HepG2 (cell line): ENCODE measurements around the gene ZBTB26. TPM values are rescaled to one million over a fixed set of nuclear protein-coding genes. Genes with fewer than 3 reads are reported as not detected.

ENCODE experiments used
- ATAC-seq: fragments of 200-7000 bp; cut with Tn5 transposase; 3 replicates; pipeline ENCODE4 v1.9.1; 2020; ENCODE audit warnings: mild to moderate bottlenecking, moderate library complexity
- BruUV-seq: library from RNA; stranded (reverse); fragments of 400-500 nt; replicated peaks from 2 replicates; lab custom pipeline; 2021; lab: Mats Ljungman, UMichigan
- CTCF ChIA-PET: fragments of 300-600 bp; formaldehyde crosslinking; extraction: SDS; loops from one replicate; lab custom pipeline; 2021; ENCODE audit warnings: low total read pairs, inconsistent platforms, low intra/inter-chr PET ratio; lab: Yijun Ruan, JAX
- POLR2A ChIA-PET: fragments of 350-600 bp; sonication (Branson Sonifier 250); formaldehyde crosslinking; loops from one replicate; lab custom pipeline; 2020; ENCODE audit warnings: antibody characterized with exemption, inconsistent platforms; lab: Yijun Ruan, JAX
- DNase-seq: peaks from one replicate; pipeline ENCODE4 v3.0.0-alpha.2; 2015; ENCODE audit warnings: low spot score
- FAIRE-seq: peaks from 3 replicates; lab custom pipeline; 2011; peaks lifted over from hg19 to GRCh38; lab: Jason Lieb, UNC
- H2AFZ ChIP-seq: one replicate; pipeline ENCODE4 v1.6.1; 2011; ENCODE audit warnings: low read length, inconsistent platforms
- H3K27ac ChIP-seq: fragments of 300-600 bp; 3 replicates; pipeline ENCODE4 v1.8.0; 2011; ENCODE audit warnings: mixed run types, mild to moderate bottlenecking, mixed read lengths, low read length, inconsistent platforms; ENCODE audit not compliant: insufficient read depth; ENCODE audit errors: extremely low read length
- H3K27me3 ChIP-seq, 2 experiments: fragments of 200-600 bp in 1 of 2; 2 replicates in 1 of 2; 3 replicates in 1 of 2; pipeline versions ENCODE4 v1.6.0 to v1.8.0; 2011; ENCODE audit warnings: low read length in 2 of 2, mild to moderate bottlenecking in 2 of 2, moderate library complexity in 2 of 2, inconsistent platforms in 1 of 2; ENCODE audit not compliant: insufficient read depth in 2 of 2, control insufficient read depth in 1 of 2
- H3K36me3 ChIP-seq, 2 experiments: fragments of 200-600 bp in 1 of 2; replicated peaks in 1 of 2; 2 replicates in 1 of 2; 3 replicates in 1 of 2; pipeline versions ENCODE4 v1.5.1 to v1.8.0; 2011; ENCODE audit warnings: low read length in 2 of 2, inconsistent platforms in 1 of 2; ENCODE audit not compliant: insufficient read depth in 2 of 2, control insufficient read depth in 1 of 2
- H3K4me1 ChIP-seq: 2 replicates; pipeline ENCODE4 v1.5.1; 2012; ENCODE audit warnings: low read length, inconsistent platforms; ENCODE audit not compliant: insufficient read depth
- H3K4me2 ChIP-seq: 2 replicates; pipeline ENCODE4 v1.6.0; 2011; ENCODE audit warnings: low read depth, low read length, inconsistent platforms
- H3K4me3 ChIP-seq, 3 experiments: fragments of 200-600 bp in 1 of 3; sonication (generic), shearing (Covaris generic) in 1 of 3; replicated peaks in 1 of 3; 2 replicates each; pipeline ENCODE4 v1.5.1; 2011 to 2016; ENCODE audit warnings: low read length in 3 of 3, inconsistent platforms in 2 of 3, low read depth in 2 of 3, mild to moderate bottlenecking in 2 of 3, control low read depth in 1 of 3, mixed read lengths in 1 of 3; ENCODE audit not compliant: insufficient read depth in 1 of 3
- H3K79me2 ChIP-seq: one replicate; pipeline ENCODE4 v1.6.1; 2011; ENCODE audit warnings: low read length, inconsistent platforms; ENCODE audit not compliant: insufficient read depth
- H3K9ac ChIP-seq: 2 replicates; pipeline ENCODE4 v1.6.0; 2011; ENCODE audit warnings: mild to moderate bottlenecking, low read depth, low read length, inconsistent platforms; ENCODE audit not compliant: insufficient read depth
- H3K9me3 ChIP-seq: 2 replicates; pipeline ENCODE4 v1.5.1; 2012; ENCODE audit warnings: mild to moderate bottlenecking, low read length
- H4K20me1 ChIP-seq: 2 replicates; pipeline ENCODE4 v1.6.0; 2011; ENCODE audit warnings: inconsistent platforms, mild to moderate bottlenecking, low read length, moderate library complexity; ENCODE audit not compliant: insufficient read depth
- KDM4B ChIP-seq: sonication (generic); formaldehyde crosslinking; IDR thresholded peaks from 2 replicates; pipeline ENCODE4 v1.4.0; 2020; ENCODE audit warnings: missing genetic modification reagents
- NFYC ChIP-seq: IDR thresholded peaks from 2 replicates; pipeline ENCODE4 v1.6.1; 2016; ENCODE audit warnings: missing genetic modification reagents, missing compliant biosample characterization
- TMF1 ChIP-seq: sonication (generic); formaldehyde crosslinking; IDR thresholded peaks from 2 replicates; pipeline ENCODE4 v1.8.1; 2022; ENCODE audit warnings: low read depth, missing genetic modification reagents
- WGBS: methylation state at CpG from one replicate; pipeline ENCODE4 v1.1.6; 2017; ENCODE audit warnings: low lambda C conversion rate; 5-methylcytosine and 5-hydroxymethylcytosine counted together
- in situ Hi-C: cut with HindIII; loops from 2 replicates; pipeline ENCODE4 v1.10.0; 2017; ENCODE audit warnings: low pct_unique_long_range_greater_than_20kb; ENCODE audit not compliant: extremely low pct_ligation_motif_present
- intact Hi-C: fragments of 100-400 bp; cut with micrococcal nuclease; formaldehyde crosslinking; loops from one replicate; pipeline ENCODE4 v1.10.0; 2022; ENCODE audit not compliant: unreplicated experiment
- polyA plus RNA-seq, 8 experiments: library from polyadenylated mRNA; depleted of rRNA in 3 of 8; stranded (reverse) in 7 of 8; unstranded in 1 of 8; fragments of >200 nt; fragmentation: Illumina TruSeq in 4 of 8; extraction: Trizol in 4 of 8; gene quantifications; 2 replicates each; pipeline versions ENCODE4 v1.2.1 to v1.2.3, GENCODE V29; 2011 to 2016; ENCODE audit warnings: low read depth in 4 of 8, missing spikeins in 1 of 8, mixed read lengths in 1 of 8; ENCODE audit not compliant: insufficient read depth in 1 of 8
- total RNA-seq, 5 experiments: library from RNA; depleted of rRNA; stranded (reverse); fragments of >200 nt; fragmentation: Illumina TruSeq; extraction: Trizol; gene quantifications; 2 replicates each; pipeline ENCODE4 v1.2.3, GENCODE V29; 2016; ENCODE audit warnings: low read depth in 1 of 5
- TF ChIP-seq, protein P1 (sequence below): sonication (generic); formaldehyde crosslinking; IDR thresholded peaks from 2 replicates; pipeline ENCODE4 v1.8.1; 2023; ENCODE audit warnings: mild to moderate bottlenecking, inconsistent platforms, moderate library complexity, missing genetic modification reagents, borderline replicate concordance
- TF ChIP-seq, protein P2 (sequence below): sonication (generic); formaldehyde crosslinking; IDR thresholded peaks from 2 replicates; pipeline ENCODE4 v1.4.0; 2020; ENCODE audit warnings: missing genetic modification reagents; ENCODE audit errors: not compliant biosample characterization
- TF ChIP-seq, protein P3 (sequence below): IDR thresholded peaks from 2 replicates; pipeline ENCODE4 v1.6.1; 2016; ENCODE audit warnings: missing biosample characterization, missing genetic modification reagents, low read depth
- TF ChIP-seq, protein P4 (sequence below): sonication (generic); formaldehyde crosslinking; IDR thresholded peaks from 2 replicates; pipeline ENCODE4 v1.4.0; 2020; ENCODE audit warnings: mild to moderate bottlenecking, missing genetic modification reagents

Gene ZBTB26
- total and polyA plus RNA-seq, 2 of the 13 experiments (the other 11 are each of a cell fraction or from before 2014, with no cell fraction given) = 4.5 to 8.6 TPM

DNA sequence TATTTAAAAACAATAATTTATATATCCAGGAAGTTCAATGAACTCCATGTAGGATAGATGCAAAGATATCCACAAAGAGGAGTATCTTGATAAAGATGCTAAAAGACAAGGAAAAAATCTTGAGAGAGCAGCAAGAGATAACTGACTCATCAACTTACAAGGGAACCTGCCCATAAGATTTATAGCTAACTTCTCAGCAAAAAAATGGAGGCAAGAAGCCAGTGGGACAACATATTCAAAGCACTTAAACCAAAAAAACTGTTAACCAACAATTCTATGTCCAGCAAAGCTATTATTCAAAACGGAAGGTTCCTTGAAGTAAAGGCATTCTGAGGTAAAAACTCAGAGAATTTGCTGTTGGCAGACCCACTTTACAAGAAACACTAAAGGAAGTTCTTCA is 29.8 kb upstream of the ZBTB26 start:
- Histone ChIP-seq H3K27me3 (no peaks in the 10 kb centered on the region), H2AFZ (no peak overlapping the region), H4K20me1 (no peaks in the 10 kb centered on the region), H3K4me3 (no peak overlapping the region), H3K9ac (no peak overlapping the region), H3K79me2 (peaks cover 10% of the 10 kb centered on the region), H3K9me3 (no peaks in the 10 kb centered on the region), H3K4me2 (no peak overlapping the region), H3K36me3 (peaks cover 3 to 16% of the 10 kb centered on the region in 2 experiments; a peak in 2 of 5 replicates), H3K4me1 (no peaks in the 10 kb centered on the region), H3K27ac (no peak overlapping the region)
- FAIRE-seq = no peak
- TF ChIP-seq TMF1 (CRISPR knock-in tag) (no peak), KDM4B (CRISPR knock-in tag) (no peak), NFYC (CRISPR knock-in tag) (no peak)
- TF ChIP-seq, protein P1, sequence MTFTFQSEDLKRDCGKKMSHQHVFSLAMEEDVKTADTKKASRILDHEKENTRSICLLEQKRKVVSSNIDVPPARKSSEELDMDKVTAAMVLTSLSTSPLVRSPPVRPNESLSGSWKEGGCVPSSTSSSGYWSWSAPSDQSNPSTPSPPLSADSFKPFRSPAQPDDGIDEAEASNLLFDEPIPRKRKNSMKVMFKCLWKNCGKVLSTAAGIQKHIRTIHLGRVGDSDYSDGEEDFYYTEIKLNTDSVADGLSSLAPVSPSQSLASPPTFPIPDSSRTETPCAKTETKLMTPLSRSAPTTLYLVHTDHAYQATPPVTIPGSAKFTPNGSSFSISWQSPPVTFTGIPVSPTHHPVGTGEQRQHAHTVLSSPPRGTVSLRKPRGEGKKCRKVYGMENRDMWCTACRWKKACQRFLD = no peak
- TF ChIP-seq, protein P2, sequence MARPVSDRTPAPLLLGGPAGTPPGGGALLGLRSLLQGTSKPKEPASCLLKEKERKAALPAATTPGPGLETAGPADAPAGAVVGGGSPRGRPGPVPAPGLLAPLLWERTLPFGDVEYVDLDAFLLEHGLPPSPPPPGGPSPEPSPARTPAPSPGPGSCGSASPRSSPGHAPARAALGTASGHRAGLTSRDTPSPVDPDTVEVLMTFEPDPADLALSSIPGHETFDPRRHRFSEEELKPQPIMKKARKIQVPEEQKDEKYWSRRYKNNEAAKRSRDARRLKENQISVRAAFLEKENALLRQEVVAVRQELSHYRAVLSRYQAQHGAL (CRISPR knock-in tag) = no peak
- TF ChIP-seq, protein P3, sequence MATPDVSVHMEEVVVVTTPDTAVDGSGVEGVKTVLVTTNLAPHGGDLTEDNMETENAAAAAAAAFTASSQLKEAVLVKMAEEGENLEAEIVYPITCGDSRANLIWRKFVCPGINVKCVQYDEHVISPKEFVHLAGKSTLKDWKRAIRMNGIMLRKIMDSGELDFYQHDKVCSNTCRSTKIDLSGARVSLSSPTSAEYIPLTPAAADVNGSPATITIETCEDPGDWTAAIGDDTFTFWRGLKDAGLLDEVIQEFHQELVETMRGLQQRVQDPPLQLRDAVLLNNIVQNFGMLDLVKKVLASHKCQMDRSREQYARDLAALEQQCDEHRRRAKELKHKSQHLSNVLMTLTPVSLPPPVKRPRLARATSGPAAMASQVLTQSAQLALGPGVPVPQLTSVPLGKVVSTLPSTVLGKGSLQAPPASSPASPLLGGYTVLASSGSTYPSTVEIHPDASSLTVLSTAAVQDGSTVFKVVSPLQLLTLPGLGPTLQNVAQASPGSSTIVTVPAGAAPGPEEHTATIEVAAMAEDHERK = no peak
- TF ChIP-seq, protein P4, sequence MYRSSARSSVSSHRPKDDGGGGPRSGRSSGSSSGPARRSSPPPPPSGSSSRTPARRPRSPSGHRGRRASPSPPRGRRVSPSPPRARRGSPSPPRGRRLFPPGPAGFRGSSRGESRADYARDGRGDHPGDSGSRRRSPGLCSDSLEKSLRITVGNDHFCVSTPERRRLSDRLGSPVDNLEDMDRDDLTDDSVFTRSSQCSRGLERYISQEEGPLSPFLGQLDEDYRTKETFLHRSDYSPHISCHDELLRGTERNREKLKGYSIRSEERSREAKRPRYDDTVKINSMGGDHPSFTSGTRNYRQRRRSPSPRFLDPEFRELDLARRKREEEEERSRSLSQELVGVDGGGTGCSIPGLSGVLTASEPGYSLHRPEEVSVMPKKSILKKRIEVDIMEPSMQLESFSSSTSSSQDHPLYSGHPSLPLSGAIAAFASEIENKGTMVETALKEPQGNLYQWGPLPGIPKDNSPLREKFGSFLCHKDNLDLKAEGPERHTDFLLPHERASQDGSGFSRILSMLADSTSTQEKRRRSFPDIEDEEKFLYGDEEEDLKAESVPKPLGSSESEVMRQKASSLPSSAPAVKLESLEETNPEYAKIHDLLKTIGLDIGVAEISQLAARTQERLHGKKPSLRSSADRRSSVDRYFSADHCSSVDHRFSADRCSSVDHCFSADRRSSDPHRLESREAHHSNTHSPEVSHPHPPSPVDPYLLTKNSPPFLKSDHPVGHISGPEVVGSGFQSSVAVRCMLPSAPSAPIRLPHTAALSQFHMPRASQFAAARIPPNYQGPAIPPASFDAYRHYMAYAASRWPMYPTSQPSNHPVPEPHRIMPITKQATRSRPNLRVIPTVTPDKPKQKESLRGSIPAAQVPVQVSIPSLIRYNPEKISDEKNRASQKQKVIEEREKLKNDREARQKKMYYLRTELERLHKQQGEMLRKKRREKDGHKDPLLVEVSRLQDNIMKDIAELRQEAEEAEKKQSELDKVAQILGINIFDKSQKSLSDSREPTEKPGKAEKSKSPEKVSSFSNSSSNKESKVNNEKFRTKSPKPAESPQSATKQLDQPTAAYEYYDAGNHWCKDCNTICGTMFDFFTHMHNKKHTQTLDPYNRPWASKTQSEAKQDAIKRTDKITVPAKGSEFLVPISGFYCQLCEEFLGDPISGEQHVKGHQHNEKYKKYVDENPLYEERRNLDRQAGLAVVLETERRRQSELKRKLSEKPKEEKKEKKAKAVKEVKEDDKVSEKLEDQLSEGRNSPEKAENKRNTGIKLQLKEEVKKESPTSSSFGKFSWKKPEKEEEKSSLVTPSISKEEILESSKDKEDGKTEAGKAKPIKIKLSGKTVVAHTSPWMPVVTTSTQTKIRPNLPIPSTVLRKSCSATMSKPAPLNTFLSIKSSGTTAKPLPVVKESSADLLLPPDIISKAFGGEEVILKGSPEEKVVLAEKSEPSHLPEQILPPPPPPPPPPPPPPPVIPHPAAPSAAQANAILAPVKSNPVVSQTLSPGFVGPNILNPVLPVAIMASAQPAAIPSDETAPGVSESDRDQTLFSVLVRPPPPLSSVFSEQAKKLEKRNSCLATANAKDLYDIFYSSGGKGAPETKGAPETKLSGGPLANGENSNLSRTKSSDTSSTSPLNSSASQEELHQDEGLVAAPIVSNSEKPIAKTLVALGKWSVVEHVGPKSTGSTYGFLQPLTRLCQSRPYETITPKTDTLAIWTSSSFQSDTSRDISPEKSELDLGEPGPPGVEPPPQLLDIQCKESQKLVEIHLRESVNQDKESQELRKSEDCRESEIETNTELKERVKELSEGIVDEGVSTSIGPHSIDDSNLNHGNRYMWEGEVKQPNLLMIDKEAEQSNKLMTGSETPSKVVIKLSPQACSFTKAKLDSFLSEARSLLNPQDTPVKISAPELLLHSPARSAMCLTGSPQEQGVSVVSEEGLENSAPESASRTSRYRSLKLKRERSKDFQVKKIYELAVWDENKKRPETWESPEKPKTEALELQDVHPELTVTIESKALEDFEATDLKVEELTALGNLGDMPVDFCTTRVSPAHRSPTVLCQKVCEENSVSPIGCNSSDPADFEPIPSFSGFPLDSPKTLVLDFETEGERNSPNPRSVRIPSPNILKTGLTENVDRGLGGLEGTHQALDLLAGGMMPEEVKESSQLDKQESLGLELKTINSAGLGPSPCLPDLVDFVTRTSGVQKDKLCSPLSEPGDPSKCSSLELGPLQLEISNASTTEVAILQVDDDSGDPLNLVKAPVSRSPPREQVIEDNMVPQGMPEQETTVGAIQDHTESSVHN (CRISPR knock-in tag) = no peak
- ChIA-PET CTCF (no interaction called here), POLR2A (interaction anchor here (1.2 kb wide), 1 partner anchor 48 kb away, joined by 4 read pairs; the partner anchor contains the start of gene ZBTB6)
- in situ Hi-C loops = no loop called here
- no peak for ATAC-seq
- intact Hi-C loops = no loop called here
- DNase-seq = no peak
- BruUV-seq = no TSS peak
- WGBS = 90% methylated on average over 1 of the region's 1 CpG
